ENCODE data around the gene MICAL3.
"Not testable (repeated sequence)": the region's sequence is repeated elsewhere in the genome, so short reads cannot be mapped to it uniquely, and the experiment has no call there.

MICAL3 gene

DNA sequence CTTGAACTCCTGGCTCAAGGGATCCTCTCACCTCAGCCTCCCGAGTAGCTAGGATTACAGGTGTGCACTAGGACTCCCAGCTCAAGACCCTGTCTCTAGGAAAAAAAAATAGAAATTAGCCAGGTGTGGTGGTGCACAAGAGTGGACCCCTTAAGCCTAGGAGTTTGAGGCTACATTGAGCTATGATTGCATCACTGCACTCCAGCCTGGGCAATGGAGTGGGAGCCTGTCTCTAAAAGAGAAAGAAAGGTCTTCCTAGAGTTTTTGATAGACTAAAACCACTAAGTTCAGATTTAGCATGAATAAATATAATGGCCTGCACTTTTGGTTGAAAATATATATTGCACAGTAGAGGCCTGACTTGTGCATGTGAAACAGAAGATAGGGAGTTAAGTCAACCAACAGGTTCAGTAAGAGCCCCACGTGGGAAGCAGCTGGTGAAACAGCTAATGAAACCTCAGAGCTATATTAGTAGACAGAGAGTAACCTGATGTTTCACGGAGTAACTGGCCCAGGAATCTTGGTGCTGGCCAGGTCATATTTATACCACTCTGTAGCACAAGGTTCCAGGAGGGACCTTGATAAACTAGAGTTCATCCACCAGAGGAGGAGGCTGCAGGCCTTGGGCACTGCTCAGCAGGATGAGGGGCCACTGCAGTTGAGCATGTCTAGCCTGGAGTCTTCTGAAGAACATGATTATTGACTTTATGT is 4.6 kb upstream of the MICAL3 start:
- no peak for DNase-seq

DNA sequence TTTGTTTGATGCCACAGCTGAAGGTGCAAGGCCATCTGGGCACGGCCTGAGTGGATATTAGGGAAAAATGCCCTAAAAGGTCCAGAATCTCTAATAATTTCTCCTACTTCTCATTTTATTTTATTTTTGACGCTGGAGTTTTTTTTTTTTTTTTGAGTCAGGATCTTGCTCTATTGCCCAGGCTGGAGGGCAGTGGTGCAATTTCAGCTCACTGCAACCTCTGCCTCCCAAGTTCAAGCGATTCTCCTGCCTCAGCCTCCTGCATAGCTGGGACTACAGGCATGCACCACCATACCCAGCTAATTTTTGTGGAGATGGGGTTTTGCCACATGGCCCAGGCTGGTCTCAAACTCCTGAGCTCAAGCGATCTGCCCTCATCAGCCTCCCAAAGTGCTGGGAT is 1.5 kb upstream of the MICAL3 start:
- DNase-seq: not testable (repeated sequence)

DNA sequence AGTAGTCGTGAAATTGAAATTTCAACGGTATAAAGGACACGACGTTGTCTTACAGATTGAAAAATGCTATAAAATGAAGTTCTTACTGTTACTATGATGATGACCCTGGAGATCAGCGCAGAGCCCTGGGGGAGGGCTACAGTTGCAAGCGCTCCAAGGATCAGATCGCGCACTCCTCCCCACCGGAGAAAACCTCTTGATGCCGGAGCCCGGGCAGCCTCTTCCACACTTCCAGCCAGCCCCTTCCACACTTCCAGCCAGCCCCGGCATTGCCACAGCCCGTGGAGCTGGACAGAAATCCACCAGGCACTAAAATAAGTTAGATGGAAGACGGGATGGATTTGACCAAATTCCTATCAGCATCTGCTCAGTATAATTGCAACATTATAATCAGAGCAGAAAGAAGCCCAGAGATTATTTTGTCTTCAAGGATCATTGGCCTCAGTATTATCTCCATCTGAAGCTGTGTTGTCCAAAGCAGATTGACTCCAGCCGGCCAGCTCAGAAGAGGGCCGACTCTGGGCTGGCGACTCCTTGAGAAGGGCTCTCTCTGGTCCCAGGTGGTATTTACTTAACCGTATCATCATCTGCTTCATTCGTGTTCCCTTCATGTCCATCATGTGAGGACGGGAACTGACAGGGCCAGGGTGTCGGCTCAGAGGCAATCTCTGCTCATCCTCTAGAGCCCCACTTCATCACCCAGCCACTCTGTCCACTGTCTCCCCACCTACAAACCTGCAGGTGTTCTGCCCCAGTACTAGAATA is 777 bp upstream of the MICAL3 start:
- DNase-seq: no peak

DNA sequence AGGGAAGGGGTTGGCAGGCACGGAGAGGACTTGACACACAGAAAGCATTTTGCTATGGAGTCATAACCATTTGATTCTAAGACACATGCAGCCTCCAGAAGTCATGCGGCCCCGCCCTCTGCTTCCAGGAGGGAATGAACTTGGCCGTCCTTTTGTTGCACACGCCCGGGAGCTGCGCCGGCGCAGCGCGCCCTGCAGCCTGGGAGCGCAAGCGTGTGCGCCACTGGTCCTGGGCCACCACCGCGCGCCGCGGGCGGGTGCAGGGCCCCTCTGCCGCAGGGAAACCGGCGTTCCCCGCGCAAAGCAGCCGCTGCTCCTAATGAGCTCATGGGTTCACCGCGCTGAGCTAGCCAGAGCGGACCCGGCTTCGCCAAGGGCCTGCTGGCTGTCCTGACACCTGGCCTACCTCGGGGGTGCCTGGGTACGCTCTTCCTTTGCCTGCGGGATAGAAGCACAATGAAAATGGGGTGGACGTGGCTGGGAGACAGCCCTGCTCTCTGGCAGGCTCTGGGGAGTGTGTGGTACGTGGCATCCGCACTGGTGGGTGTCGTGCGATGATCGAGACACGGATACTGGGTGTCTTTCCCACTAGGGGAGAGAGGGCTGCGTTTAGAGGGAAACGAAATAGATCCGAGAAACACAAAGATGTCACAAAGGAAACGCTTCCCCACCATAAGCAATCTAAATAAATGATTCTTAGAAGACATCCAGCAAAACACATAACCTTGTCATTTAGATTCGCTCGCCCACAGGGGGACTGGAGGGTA is 669 bp downstream of the MICAL3 start:
- DNase-seq: peak; percentile 67

DNA sequence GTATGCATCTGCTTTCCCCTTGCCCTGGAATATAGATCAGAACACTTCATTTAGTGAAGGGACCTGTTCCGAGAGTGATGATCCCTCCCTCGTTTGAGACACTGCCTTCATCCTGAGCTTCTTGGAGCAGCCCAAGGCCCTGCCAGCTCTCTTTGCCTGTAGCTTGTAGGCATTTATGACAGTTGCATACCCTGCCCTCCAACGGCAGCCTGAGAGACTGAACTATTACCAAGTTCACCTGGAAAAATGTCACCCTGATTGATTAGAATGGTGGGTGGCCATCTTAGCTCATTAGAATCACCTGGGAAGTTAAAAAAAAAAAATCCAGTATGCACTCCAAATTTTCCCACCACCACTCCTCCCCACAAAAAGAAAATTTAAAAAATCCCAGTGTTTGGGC is 1.5 kb downstream of the MICAL3 start:
- DNase-seq: no peak

DNA sequence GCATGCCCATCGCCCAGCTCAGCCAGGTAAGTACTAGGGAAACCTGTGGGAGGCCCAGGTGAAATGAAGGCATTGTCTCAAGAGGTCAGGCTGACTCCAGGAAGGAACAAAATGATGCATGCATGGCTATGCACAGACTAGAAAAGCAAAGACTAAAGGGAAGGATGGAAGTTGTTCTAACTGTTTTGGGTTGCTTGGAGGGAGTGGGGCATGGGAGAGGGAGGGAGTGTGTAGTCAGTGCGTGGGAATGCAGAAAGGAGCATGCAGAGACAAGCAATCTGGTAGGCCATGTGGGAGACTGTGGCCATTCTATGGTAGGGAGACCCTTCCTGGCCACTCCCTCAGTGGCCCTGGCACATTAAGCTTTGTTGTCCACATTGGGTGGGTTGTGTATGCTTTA is 2.9 kb downstream of the MICAL3 start:
- no peak for DNase-seq

DNA sequence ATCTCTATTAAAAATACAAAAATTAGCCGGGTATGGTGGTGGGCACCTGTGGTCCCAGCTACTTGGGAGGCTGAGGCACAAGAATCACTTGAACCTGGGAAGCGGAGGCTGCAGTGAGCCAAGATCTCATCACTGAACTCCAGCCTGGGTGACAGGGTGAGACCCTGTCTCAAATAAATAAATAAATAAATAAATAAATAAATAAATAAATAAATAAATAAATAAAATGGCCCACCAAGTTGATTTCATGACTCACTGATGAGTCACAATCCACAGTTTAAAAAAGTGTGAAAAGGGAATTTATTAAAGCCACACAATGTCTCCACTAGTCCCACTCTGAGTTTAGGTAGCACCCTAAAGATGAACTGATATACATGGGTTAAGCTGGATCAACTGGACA is 3.6 kb downstream of the MICAL3 start:
- DNase-seq: not testable (repeated sequence)

DNA sequence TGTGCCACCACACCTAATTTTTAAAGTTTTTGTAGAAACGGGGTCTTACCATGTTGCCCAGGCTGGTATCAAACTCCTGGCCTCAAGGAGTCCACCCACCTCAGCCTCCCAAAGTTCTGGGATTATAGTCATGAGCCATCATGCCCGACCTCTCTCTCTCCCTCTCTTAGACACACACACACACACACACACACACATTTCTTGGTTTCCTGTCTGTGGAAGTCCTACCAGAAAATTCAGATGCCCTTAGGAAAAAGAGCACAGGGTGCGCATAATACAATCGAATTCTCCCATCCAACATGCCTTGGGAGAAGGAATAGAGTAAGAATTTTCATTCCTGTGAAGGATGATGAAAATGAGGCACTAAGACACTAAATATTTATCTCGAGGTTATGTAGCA is 10.4 kb downstream of the MICAL3 start:
- no peak for DNase-seq

DNA sequence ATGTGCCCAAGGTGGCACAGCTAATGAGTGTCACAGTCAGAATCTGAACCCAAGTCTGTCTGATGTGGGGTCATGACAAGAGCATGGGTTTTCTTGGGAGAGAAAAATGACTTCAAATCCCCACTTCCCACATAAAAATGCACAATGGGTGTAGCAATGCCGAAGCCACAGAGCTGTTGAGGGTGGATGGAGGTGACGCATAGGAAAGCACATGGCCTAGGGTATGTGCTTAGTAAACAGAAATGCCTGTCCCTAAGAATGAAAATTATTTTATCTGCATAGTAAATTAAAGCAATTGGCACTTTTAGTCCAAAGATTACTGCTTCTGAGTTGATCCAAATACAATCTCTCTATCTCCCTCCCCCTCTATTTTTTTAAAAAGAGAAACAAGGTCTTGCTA is 10.9 kb downstream of the MICAL3 start:
- DNase-seq: no peak

DNA sequence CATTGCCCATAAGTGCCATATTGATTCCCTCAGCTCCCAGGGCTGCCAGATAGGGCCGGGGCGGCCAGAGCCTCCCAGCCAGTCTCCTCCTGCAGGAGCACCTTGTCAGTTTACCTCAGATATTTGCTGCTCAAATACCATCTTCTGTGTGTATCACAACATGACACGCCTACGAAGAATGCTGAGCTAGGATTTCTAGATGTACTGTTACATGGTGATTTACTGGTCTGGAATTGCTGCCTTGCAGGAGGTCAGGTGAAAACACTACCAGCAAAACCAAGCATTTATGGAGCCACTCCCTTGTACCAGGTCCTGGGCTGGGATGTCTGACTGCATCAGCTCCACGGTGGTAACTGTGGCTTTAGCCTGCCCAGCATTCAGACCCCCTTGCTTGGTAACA is 11.8 kb downstream of the MICAL3 start:
- DNase-seq: no peak

DNA sequence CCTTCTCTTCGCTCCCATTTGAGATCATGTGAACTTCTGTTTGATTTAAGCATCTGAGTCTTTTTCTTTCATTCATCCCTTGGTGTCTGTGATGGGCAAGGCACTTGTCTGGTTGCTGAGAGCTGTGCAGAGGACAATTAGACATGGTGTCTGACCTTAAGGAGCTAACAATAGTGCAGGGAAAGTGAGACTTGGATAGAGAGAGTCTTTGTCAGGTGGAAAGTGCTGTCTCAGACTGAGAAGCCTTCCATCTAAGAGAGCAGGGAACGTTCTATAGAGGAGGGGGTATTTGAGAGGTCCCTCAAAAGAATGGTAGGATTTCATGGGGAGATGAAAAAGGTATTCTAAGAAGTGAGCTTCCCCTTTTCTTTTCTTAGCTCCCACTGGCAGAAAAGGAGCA is 14.1 kb downstream of the MICAL3 start:
- DNase-seq: no peak

DNA sequence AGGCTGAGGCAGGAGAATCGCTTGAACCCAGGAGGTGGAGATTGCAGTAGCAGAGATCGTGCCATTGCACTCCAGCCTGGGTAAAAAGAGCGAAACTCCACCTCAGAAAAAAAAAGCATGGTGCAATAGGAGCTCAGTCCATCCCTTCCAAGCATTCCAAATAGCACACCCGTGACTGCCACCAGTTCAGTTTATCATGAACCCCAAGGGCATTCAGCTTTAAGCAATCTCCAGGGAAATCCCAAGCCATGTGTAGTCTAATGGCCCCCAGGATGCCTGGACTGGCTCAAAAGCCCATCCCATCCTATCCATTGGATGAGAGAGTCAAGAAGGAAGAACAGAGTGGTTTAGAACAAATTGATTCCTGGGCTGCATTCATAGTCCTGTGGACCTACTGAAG is 16.2 kb downstream of the MICAL3 start:
- DNase-seq: no peak

DNA sequence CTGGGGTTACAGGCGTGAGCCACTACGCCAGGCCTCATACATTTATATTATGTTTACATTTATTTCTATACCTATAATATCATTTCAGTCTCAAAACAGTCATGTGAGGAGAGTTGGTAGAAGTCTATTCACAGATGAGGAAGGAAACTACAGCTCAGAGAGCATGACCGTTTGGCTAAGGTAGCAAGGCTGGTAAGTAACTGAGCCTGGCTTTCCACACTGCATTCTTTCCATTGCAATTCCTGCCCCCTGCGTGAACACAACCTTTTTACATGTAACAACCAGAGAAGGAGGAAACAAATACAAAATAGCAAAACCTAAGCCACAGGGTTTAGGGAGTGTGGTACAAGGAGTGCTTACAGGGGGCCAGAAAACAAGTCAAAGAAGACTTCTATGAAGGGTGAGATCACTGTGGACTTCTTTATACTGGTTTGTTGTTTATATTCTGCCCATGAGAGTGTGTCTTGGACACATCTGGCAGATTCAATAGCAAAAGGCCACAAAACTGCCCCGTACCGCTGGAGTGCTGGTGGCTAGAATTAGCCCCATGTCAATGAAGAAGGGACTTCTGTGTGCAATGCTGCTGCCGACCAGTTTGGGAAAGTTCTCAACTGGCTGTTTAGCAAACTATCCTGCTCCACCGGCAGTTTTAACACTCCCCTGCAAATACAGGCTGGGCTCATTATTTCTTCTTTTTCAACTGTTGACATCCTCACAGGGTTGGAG is 19.0 kb downstream of the MICAL3 start:
- no peak for DNase-seq

DNA sequence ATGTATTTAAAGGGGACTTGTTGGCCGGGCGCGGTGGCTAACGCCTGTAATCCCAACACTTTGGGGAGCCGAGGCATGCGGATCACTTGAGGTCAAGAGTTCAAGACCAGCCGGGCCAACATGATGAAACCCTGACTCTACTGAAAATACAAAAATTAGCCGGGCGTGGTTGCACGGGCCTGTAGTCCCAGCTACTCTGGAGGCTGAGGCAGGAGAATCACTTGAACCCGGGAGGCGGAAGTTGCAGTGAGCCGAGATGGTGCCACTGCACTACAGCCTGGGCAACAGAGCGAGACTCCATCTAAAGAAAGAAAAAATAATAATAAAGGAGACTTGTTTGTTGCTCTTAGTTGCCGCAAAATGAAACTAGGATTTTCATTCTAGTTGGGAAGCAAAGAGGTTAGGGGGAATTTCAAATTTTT is 22.5 kb downstream of the MICAL3 start:
- DNase-seq: not testable (repeated sequence)

DNA sequence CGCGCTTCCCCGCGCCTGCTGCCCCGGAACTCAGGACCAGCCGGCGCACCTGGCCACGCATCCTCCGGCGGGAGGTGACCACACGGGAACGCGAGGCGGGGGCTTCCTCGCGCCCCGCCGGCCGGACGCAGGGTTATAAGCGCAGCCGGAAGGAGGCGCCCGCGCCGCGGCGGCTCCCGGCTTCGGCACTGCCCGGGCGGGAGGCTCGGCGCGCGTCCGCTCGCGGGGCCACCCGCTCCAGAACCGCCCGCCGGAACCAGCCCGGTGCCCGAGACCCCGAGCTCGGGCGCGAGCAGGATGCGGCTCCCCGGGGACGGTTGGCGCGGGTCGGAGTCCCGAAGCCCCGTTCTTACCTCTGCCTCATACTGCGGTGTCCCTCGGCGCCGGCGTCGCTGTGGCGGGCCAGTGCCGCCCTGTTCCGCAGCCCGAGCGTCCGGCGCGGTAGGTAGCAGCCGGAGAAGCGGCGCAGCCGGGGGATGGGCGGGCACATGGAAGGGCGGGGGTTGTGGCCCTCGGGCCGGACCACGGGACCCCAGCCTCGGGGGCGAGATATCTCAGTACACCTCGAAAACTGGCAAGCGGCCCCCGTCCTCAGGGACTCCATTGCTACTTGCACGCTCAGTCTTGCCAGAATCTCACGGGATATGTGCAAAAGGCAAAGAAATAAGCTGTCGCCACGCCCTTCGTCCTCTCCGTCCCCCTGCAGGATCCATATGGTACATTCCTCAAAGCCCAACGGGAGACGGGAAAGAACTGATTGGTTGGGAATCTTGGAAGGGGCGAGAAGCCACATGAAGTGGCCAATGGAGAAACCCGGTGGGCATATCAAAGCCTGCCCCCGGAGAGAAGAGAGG is 23.1 kb downstream of the MICAL3 start:
- peak; percentile 89 for DNase-seq

DNA sequence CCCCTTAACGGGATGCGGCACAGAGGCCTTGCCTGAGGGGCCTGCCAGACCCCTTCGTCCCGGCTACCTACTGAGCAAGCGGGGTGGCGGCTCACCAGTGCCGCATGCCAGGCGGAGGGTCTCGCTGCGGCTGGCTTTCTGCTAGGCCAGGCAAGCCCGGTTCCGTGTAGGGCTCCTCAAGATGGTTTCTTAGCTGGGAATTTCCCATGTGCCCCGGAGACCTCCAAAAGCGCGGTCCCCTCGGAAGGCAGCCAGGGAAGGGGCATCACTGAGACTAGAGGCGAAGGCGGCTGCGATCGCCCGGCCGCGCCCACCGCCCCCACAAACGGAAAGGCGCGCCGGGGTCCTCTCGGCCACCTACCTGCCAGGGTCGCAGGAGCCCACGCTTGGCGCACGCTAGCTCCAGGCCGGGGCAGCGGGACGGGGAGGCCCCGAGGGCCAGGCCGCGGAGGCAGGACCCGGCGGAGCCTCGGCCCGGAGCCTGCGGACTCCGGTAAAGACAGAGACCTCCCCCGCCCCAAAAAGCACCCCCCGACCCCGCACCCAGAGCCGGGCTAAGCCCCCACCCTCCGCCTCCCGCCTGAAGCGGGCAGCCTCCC is 23.8 kb downstream of the MICAL3 start:
- DNase-seq: no peak

DNA sequence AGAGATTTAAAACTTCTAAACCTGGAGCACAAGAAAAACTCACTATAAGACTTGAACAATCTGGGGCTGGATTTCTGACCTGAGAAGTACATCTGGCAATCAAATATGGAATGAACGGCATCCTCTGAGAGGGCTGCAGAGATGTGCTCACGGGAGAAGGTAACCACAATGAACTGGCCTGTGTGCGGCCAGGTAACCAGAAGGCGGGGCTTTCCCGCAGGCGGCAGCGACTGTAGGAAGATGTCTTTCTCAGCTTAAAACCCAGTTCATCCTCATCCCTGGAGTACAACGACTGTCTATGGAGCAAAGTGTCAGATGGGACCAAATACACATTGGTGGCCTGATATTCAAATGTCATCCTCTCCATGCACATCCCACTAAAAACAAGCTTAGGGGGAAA is 24.5 kb downstream of the MICAL3 start:
- no peak for DNase-seq

DNA sequence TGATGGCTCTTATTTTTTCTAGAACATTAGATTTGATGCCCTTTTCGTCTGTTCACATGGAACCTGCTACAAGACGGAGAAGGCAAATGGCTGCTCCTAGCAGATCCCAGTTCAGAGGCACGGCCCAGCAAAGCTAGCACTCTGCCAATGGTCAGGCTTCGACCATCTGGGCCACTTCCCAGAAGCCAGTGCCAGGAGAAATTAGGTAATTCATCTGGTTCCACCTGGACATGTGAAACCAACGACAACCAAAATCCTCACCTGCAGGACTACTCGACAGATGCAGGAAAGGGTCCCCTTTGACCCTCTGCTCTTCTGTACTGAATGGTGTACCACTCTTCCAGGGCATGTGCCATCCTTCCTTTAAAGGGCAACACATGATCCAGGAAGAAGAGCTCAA is 25.4 kb downstream of the MICAL3 start:
- DNase-seq: no peak

DNA sequence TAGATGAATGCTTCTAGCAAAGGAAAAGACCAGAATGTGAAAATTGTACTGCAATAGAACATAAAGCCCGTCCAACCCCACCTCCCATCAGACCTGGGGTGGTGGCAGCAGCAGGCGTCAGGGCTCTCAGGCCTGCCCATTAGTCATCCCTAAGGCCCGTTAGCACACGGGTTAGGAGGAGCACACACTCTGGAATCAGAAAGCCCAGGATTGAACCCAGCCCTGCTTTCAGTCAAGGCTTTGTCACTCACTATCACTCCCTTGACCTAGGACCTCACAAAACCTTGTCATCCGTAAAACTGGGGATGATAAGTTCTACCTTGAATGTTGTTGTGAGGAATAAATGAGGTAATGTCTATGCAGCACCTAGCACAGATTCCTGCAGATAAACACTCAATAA is 26.9 kb downstream of the MICAL3 start:
- no peak for DNase-seq

DNA sequence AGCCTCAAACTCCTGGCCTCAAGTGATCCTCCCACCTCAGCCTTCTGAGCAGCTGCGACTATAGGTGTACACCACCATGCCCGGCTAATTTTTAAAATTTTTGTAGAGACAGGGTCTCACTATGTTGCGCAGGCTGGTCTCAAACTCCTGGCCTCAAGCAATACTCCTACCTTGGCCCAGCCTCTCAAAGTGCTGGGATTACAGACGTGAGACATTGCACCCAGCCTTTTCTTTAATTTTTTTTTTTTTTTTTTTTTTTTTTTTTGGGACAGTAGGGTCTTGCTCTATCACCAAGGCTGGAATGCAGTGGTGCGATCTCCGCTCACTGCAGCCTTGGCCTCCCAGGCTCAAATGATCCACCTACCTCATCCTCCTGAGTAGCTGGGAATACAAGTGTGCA is 29.1 kb downstream of the MICAL3 start:
- DNase-seq: not testable (repeated sequence)

DNA sequence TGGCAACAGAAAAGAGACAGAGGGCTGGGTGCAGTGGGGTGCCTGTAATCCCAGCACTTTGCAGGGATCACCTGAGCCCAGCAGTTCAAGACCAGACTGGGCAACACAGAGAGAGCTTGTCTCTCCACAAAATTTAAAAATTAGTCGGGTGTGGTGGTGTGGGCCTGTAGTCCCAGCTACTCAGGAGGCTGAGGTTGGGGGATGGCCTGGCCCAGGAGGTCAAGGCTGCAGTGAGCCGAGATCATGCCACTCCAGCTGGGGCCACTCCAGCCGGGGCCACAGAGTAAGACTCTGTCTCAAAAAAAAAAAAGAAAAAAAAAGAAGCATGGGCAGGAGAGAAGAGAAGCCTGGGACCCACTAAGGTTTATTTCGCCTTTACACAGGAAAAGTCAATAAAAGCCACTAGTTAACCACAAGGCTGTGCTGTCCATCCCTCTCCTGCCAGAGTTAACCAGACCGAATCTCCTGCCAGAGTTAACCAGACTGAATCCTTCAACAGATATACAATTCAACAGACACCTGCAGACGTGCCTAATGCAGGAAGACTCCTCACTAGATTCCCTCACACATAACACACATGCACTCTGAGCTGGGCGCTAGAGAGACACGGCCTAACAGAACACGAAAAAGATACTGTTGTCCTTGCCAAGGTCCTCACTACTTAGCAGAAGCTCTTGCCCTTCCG is 29.8 kb downstream of the MICAL3 start:
- DNase-seq: no peak

Data from T1000 (cell line).